ENCODE measurements around the gene WDFY2.

DNA sequence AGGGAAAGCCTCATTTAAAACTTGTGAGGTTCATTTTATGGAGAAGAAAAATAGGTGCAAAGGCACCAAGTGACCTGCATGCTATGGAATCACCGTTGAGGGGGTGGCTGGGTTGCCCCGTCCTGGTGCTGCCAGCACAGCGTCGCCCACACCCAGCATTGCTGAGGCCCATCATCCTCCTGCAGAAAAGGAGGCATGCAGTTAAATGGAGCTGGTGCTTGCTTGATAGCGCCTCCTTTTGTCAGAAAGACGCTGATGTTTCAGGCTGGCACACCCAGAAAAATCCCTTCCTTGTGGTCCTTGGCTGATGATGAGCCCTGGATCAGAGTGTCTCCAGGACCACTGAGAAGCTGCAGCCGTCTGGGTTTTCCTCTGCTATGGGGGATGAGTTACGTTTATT is 182.8 kb downstream of the WDFY2 start:
- TF ChIP-seq, protein P1, sequence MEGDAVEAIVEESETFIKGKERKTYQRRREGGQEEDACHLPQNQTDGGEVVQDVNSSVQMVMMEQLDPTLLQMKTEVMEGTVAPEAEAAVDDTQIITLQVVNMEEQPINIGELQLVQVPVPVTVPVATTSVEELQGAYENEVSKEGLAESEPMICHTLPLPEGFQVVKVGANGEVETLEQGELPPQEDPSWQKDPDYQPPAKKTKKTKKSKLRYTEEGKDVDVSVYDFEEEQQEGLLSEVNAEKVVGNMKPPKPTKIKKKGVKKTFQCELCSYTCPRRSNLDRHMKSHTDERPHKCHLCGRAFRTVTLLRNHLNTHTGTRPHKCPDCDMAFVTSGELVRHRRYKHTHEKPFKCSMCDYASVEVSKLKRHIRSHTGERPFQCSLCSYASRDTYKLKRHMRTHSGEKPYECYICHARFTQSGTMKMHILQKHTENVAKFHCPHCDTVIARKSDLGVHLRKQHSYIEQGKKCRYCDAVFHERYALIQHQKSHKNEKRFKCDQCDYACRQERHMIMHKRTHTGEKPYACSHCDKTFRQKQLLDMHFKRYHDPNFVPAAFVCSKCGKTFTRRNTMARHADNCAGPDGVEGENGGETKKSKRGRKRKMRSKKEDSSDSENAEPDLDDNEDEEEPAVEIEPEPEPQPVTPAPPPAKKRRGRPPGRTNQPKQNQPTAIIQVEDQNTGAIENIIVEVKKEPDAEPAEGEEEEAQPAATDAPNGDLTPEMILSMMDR (IDR thresholded peaks at IDR 0.05), result no peak
- no peak for TF ChIP-seq POLR2A (IDR thresholded peaks at IDR 0.05)
